Neural progenitor cell (in vitro differentiated cells): ENCODE measurements around the gene AMZ2. TPM values are rescaled to one million over a fixed set of nuclear protein-coding genes. Genes with fewer than 3 reads are reported as not detected.
"Not testable (repeated sequence)": the region's sequence is repeated elsewhere in the genome, so short reads cannot be mapped to it uniquely, and the experiment has no call there.

ENCODE experiments used
- DNase-seq: peaks from one replicate; pipeline ENCODE4 v3.0.0-alpha.2; 2016; ENCODE audit warnings: low spot score
- H2AFZ ChIP-seq: fragments of 200-600 bp; sonication (generic); replicated peaks from 2 replicates; pipeline ENCODE4 v1.6.1; 2016; ENCODE audit warnings: antibody characterized with exemption
- H3F3A ChIP-seq: fragments of 200-600 bp; sonication (generic); 2 replicates; pipeline ENCODE4 v1.6.1; 2016; ENCODE audit warnings: antibody characterized with exemption, low read depth
- H3K27ac ChIP-seq: fragments of 200-600 bp; sonication (generic); 2 replicates; pipeline ENCODE4 v1.5.1; 2016; ENCODE audit warnings: mild to moderate bottlenecking
- H3K27me3 ChIP-seq: fragments of 200-600 bp; sonication (generic); 2 replicates; pipeline ENCODE4 v1.6.1; 2016; ENCODE audit warnings: mild to moderate bottlenecking, moderate library complexity
- H3K36me3 ChIP-seq: fragments of 200-600 bp; sonication (generic); 2 replicates; pipeline ENCODE4 v1.5.1; 2016
- H3K4me1 ChIP-seq: fragments of 200-600 bp; sonication (generic); 2 replicates; pipeline ENCODE4 v1.6.1; 2016; ENCODE audit warnings: mixed run types
- H3K4me2 ChIP-seq: fragments of 200-600 bp; sonication (generic); 2 replicates; pipeline ENCODE4 v1.6.1; 2016
- H3K4me3 ChIP-seq: fragments of 200-600 bp; sonication (generic); 2 replicates; pipeline ENCODE4 v1.5.1; 2016
- H3K79me2 ChIP-seq: fragments of 200-600 bp; sonication (generic); 2 replicates; pipeline ENCODE4 v1.6.1; 2016; ENCODE audit warnings: low read depth
- H3K9ac ChIP-seq: fragments of 200-600 bp; sonication (generic); 2 replicates; pipeline ENCODE4 v1.6.1; 2016
- H3K9me3 ChIP-seq: fragments of 200-600 bp; sonication (generic); 2 replicates; pipeline ENCODE4 v1.5.1; 2016; ENCODE audit warnings: low read depth
- H4K20me1 ChIP-seq: fragments of 200-600 bp; sonication (generic); 2 replicates; pipeline ENCODE4 v1.6.1; 2016; ENCODE audit warnings: low read depth
- H3K27ac Mint-ChIP-seq: 3 replicates; pipeline ENCODE4 v1.8.0; 2021; ENCODE audit warnings: mixed read lengths
- H3K27me3 Mint-ChIP-seq: 2 replicates; pipeline ENCODE4 v1.8.0; 2022; ENCODE audit warnings: low read depth, mild to moderate bottlenecking, inconsistent platforms, moderate library complexity, mixed read lengths; ENCODE audit not compliant: insufficient read depth
- H3K36me3 Mint-ChIP-seq: 3 replicates; pipeline ENCODE4 v1.8.0; 2021; ENCODE audit warnings: mixed read lengths
- H3K4me1 Mint-ChIP-seq: 3 replicates; pipeline ENCODE4 v1.8.0; 2021; ENCODE audit warnings: mixed read lengths
- H3K4me3 Mint-ChIP-seq: 3 replicates; pipeline ENCODE4 v1.8.0; 2021; ENCODE audit warnings: mild to moderate bottlenecking, moderate library complexity, mixed read lengths
- H3K9me3 Mint-ChIP-seq: 3 replicates; pipeline ENCODE4 v1.8.0; 2020; ENCODE audit warnings: mixed read lengths
- EZH2 ChIP-seq: fragments of 200-600 bp; sonication (generic); IDR thresholded peaks from 2 replicates; pipeline ENCODE4 v1.6.1; 2017; ENCODE audit warnings: antibody characterized with exemption, mild to moderate bottlenecking, moderate library complexity
- EZH2phosphoT487 ChIP-seq: fragments of 200-600 bp; sonication (generic); IDR thresholded peaks from 2 replicates; pipeline ENCODE4 v1.6.1; 2017; ENCODE audit warnings: antibody characterized with exemption
- total RNA-seq: library from RNA; depleted of rRNA; stranded (reverse); fragments of >200 nt; gene quantifications from 2 replicates; pipeline ENCODE4 v1.2.3, GENCODE V29; 2015; ENCODE audit warnings: low replicate concordance
- TF ChIP-seq, protein P1 (sequence below): fragments of 200-600 bp; sonication (generic); IDR thresholded peaks from 2 replicates; pipeline ENCODE4 v1.5.1; 2017; ENCODE audit warnings: antibody characterized with exemption, mild to moderate bottlenecking

The AMZ2 gene
- total RNA-seq, 1 donor from 2014 or later, result 150 TPM

- no peak overlapping the region for H3K4me2 ChIP-seq
- peaks cover 6% of the 10 kb centered on the region for H3K9me3 ChIP-seq
- no peak for TF ChIP-seq EZH2
- no peak for TF ChIP-seq EZH2phosphoT487
- TF ChIP-seq, protein P1, sequence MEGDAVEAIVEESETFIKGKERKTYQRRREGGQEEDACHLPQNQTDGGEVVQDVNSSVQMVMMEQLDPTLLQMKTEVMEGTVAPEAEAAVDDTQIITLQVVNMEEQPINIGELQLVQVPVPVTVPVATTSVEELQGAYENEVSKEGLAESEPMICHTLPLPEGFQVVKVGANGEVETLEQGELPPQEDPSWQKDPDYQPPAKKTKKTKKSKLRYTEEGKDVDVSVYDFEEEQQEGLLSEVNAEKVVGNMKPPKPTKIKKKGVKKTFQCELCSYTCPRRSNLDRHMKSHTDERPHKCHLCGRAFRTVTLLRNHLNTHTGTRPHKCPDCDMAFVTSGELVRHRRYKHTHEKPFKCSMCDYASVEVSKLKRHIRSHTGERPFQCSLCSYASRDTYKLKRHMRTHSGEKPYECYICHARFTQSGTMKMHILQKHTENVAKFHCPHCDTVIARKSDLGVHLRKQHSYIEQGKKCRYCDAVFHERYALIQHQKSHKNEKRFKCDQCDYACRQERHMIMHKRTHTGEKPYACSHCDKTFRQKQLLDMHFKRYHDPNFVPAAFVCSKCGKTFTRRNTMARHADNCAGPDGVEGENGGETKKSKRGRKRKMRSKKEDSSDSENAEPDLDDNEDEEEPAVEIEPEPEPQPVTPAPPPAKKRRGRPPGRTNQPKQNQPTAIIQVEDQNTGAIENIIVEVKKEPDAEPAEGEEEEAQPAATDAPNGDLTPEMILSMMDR, result no peak
- H3F3A ChIP-seq, result no peaks in the 10 kb centered on the region
- H3K36me3 Mint-ChIP-seq, result peaks cover 4% of the 10 kb centered on the region
- no peak for DNase-seq
- no peak overlapping the region for H3K9ac ChIP-seq
- H3K27me3 Mint-ChIP-seq, result peaks cover 10% of the 10 kb centered on the region
- no peak overlapping the region for H3K4me3 ChIP-seq
- H3K27me3 ChIP-seq, result no peaks in the 10 kb centered on the region
- H3K4me3 Mint-ChIP-seq, result no peak overlapping the region
- H3K4me1 ChIP-seq, result no peaks in the 10 kb centered on the region
- no peaks in the 10 kb centered on the region for H3K4me1 Mint-ChIP-seq
- H3K27ac Mint-ChIP-seq, result no peak overlapping the region
- H3K36me3 ChIP-seq, result no peaks in the 10 kb centered on the region
- H3K9me3 Mint-ChIP-seq, result peaks cover 12% of the 10 kb centered on the region
- no peak overlapping the region for H2AFZ ChIP-seq
- H3K79me2 ChIP-seq, result no peaks in the 10 kb centered on the region
- H3K27ac ChIP-seq, result no peak overlapping the region
- no peaks in the 10 kb centered on the region for H4K20me1 ChIP-seq
These were observed 25.9 kb downstream of the AMZ2 start for GRCh38 chr17:68273722-68274121.

- not testable (repeated sequence) for H3K4me1 ChIP-seq, H3F3A ChIP-seq, H3K9me3 ChIP-seq, H3K27me3 Mint-ChIP-seq, H3K27ac Mint-ChIP-seq, H3K27me3 ChIP-seq, H3K36me3 Mint-ChIP-seq, H3K4me2 ChIP-seq, H3K4me3 ChIP-seq, H3K79me2 ChIP-seq, H2AFZ ChIP-seq, H3K4me3 Mint-ChIP-seq, H3K36me3 ChIP-seq, H4K20me1 ChIP-seq, H3K27ac ChIP-seq, H3K9ac ChIP-seq, DNase-seq, H3K4me1 Mint-ChIP-seq
- peaks cover 25% of the 10 kb centered on the region for H3K9me3 Mint-ChIP-seq
These were observed 28.5 kb downstream of the AMZ2 start for GRCh38 chr17:68276339-68276738.

GRCh38 chr17:68277807-68278206 lies 30.0 kb downstream of the AMZ2 start:
- H3K79me2 ChIP-seq, result no peaks in the 10 kb centered on the region
- Mint-ChIP-seq H3K4me1 (no peaks in the 10 kb centered on the region), H3K36me3 (peaks cover 10% of the 10 kb centered on the region), H3K4me3 (no peak overlapping the region), H3K9me3 (peaks cover 25% of the 10 kb centered on the region), H3K27ac (no peak overlapping the region), H3K27me3 (peaks cover 7% of the 10 kb centered on the region)
- H4K20me1 ChIP-seq, result no peaks in the 10 kb centered on the region
- H3K4me1 ChIP-seq, result no peaks in the 10 kb centered on the region
- no peak overlapping the region for H3K27ac ChIP-seq
- no peak overlapping the region for H3K4me3 ChIP-seq
- H3K36me3 ChIP-seq, result no peaks in the 10 kb centered on the region
- TF ChIP-seq, protein P1, result no peak
- TF ChIP-seq EZH2phosphoT487 (no peak), EZH2 (no peak)
- no peak for DNase-seq
- H3K4me2 ChIP-seq, result no peak overlapping the region
- no peak overlapping the region for H2AFZ ChIP-seq
- no peaks in the 10 kb centered on the region for H3K27me3 ChIP-seq
- no peaks in the 10 kb centered on the region for H3F3A ChIP-seq
- peaks cover 6% of the 10 kb centered on the region for H3K9me3 ChIP-seq
- no peak overlapping the region for H3K9ac ChIP-seq

GRCh38 chr17:68281965-68282364 lies 34.1 kb downstream of the AMZ2 start:
- not testable (repeated sequence) for H3K27me3 Mint-ChIP-seq, H3K79me2 ChIP-seq, H3F3A ChIP-seq, H3K4me3 Mint-ChIP-seq, H3K4me1 Mint-ChIP-seq, H3K36me3 ChIP-seq, H3K27ac ChIP-seq, H3K9me3 ChIP-seq, H4K20me1 ChIP-seq, H3K27me3 ChIP-seq, H3K4me1 ChIP-seq, H3K4me3 ChIP-seq, H3K4me2 ChIP-seq, H2AFZ ChIP-seq, H3K36me3 Mint-ChIP-seq, H3K9ac ChIP-seq, H3K27ac Mint-ChIP-seq, DNase-seq
- peaks cover 22% of the 10 kb centered on the region for H3K9me3 Mint-ChIP-seq
